HG02970 (cell line): Measurements from ENCODE around the gene NUDCD3.
"Not testable (repeated sequence)": the region's sequence is repeated elsewhere in the genome, so short reads cannot be mapped to it uniquely, and the experiment has no call there.

Source experiments
- ATAC-seq: cut with Tn5 transposase; IDR thresholded peaks from one replicate; pipeline ENCODE4 v1.9.1; 2021; ENCODE audit warnings: mild to moderate bottlenecking, moderate library complexity, moderate number of reproducible peaks; ENCODE audit not compliant: unreplicated experiment, low FRiP score

NUDCD3 gene

GRCh38 chr7:44454348-44454747, 36.1 kb downstream of the NUDCD3 start:
- no peak for ATAC-seq

DNA sequence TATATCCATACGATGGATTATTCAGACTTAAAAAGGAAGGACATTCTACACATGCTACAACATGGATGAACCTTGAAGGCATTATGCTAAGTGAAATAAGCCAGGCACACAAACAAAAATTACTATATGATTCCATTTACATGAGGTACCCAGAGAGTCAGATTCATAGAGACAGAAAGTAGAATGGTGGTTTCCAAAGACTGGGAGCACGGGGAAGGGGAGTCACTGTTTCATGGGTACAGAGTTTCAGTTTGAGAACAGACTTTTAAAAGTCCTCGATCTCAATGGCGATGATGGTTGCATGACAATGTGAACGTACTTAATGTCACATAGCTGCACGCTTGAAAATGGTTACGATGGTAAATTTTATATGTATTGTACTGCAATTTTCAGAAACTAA, 39.3 kb downstream of the NUDCD3 start:
- ATAC-seq, result no peak

DNA sequence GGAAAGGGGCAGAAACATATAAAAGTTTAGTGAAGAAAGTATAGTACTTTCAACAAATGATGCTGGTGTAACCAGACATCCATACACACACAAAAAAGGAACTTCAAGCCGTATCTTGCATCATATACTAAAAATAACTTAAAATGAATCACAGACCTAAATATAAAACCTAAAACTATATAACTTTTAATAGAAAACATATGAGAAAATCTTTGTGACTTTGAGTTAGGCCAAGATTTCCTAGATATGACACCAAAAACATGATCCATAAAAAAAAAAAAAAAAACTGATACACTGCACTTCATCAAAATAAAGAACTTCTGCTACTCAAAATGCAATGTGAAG, 40.9 kb downstream of the NUDCD3 start:
- ATAC-seq, result no peak

- ATAC-seq, result no peak
These were observed 41.4 kb downstream of the NUDCD3 start for GRCh38 chr7:44448922-44449583.

DNA sequence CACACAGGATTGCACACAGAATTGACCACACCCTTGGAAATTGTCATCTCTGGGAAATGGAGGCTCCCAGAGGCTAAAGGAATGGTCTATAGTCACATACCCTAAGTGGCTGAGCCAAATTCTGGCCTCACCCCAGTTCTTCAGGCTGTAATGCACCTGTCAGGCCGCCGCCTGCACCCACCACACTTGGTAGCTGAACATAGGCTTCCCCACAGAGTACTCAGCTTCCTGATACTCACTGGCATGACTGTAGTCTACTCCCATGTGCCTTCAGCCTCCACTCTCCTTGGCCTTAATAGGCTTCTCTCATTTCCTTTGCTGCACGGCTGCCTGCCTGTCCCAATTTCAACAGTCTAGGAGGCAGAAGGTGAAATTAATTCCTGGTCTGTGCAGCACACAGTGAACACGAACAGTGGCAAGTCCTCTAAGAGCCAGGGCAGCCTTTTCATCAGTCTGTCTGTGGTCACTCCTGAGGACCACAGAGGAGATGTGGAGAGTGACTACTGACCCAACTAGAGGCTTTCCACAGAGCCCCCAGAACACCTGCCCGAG, 42.5 kb downstream of the NUDCD3 start:
- ATAC-seq, result no peak

DNA sequence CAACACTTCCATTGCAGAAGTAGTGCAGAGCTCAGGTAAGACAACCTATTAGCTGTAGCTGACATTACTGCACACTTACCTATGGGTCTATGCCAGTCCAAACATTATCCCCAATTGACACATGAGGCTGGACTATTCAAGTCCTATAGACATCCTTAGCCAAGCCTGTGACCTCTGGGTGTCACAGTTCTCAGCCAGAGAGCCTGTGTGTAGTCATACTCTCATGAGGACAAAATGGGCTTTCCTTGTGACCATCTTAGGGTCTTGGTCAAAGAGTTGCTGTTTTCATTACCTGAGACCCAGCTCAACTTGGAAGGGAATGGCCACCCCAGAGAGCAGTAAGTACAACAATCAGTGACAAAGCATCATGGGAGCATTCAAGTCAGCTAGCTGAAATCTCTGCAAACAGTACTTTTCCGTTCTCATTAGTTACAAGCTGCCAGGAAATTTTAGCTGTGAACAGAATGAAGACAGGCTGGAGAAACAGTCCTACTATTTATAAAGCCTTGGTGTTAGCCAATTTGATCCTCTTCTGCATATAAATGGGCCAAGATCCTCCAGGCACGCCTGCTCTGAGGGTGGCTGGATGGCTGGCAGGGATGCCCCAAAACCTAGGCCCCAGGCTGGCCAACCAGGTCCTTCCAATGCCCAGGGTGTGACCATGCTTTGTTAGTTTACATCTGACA, 44.3 kb downstream of the NUDCD3 start:
- ATAC-seq, result no peak

DNA sequence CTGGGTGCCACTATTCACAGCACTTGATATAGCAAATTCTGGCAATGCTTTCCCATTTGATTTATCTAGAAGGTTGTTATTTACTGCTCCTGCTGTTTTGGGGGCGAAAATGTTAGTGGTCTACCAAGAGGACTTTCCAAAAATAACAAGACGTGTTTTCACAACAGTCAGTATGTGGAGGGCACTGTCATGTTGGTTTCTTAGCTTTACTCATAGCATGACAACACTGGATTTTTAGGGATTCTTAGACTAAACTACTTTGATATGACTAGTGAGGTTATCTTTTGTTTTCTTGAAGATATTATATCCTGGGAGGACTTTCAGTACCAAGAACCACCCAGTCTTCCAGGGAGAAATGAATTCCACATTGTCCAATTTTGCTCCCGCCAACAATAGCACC, 49.4 kb downstream of the NUDCD3 start:
- ATAC-seq, result no peak

GRCh38 chr7:44440577-44441078, 49.8 kb downstream of the NUDCD3 start:
- no peak for ATAC-seq

DNA sequence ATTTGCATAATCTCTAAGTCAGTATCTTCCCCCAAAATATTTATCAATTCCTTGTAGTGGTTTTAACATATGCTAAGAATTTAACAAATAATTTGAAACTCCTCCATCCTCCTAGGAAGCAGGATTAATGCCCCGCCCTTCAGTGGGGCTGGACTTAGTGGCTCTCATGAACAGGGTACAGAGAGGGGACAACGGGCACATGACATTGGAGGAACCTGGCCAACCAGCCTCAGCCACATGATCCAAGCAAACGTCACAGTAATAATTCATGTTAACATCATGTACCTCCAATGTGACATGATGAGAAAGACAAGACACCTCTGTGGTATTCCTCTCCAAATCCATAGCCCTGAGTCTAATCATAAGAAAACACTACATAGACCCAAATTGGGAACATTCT, 50.5 kb downstream of the NUDCD3 start:
- ATAC-seq, result no peak

GRCh38 chr7:44438816-44439215, 51.6 kb downstream of the NUDCD3 start:
- ATAC-seq, result no peak

- no peak for ATAC-seq
These were observed 56.3 kb downstream of the NUDCD3 start for GRCh38 chr7:44434201-44434600.

DNA sequence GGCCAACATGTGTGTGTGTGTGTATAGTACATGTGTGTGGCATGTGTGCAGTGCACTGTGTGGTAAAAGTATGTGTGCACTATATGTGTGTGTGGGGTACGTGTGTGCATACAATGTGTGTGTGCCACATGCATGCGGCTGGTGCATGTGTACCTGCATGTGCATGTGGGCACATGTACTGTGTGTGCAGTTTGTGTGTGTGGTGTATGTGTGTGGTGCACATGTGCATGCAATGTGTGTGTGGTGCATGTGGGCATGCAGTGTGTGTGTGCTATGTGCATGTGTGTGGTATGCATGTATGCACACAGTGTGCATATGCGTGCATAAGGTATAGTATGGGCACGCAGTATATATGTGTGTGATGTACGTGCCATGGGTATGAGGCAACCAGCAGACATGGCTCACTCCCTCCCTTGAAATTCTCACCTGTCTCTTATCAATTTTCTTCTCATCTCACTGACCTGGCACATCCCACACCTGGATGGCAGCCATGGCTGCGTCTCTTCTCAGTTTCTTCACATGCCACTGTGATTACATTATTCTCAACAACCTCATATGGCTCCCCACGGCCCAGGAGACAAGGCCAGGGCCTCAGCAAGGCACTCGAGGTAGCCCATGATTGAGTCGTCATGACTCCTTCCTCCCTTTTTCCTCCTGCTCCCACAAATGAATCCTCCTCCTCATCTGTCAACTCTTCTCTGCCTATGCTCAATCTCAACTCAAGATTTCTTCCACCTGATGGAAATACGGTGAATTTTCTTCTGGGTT, 57.0 kb downstream of the NUDCD3 start:
- ATAC-seq, result no peak

DNA sequence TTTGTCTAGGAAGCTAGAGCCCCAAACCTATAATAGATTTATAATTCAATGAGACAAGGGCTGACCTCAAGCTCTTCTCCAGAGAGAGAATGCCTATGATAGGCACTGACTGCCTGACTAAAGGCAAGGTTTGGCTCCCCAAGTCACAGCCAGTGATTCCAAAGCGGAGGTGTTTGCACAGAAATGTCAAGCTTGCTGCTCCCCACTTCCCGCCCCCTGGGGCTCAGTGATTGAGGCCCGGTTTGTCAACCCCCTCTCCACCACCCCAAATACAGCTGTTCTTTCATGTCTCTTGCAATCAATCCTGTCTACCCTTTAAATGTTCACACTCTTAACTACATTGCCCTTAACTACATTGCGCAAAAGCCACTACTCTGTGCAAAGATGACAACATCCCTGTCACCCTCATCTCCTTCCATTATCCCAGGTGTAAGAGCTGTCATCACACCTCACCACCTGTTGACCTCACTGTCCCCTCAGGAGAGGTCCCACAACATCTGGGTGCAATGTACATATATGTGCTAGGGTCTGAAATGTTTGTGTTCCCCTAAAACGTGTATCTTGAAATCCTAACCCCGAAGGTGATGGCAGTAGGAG, 58.0 kb downstream of the NUDCD3 start:
- ATAC-seq, result no peak

- no peak for ATAC-seq
These were observed 59.3 kb downstream of the NUDCD3 start for GRCh38 chr7:44431091-44431608.

GRCh38 chr7:44430054-44430453, 60.4 kb downstream of the NUDCD3 start:
- ATAC-seq, result no peak

GRCh38 chr7:44424762-44425161, 65.7 kb downstream of the NUDCD3 start:
- not testable (repeated sequence) for ATAC-seq

- ATAC-seq, result no peak
These were observed 73.5 kb downstream of the NUDCD3 start for GRCh38 chr7:44416941-44417340.

- no peak for ATAC-seq
These were observed 74.9 kb downstream of the NUDCD3 start for GRCh38 chr7:44415510-44415909.

DNA sequence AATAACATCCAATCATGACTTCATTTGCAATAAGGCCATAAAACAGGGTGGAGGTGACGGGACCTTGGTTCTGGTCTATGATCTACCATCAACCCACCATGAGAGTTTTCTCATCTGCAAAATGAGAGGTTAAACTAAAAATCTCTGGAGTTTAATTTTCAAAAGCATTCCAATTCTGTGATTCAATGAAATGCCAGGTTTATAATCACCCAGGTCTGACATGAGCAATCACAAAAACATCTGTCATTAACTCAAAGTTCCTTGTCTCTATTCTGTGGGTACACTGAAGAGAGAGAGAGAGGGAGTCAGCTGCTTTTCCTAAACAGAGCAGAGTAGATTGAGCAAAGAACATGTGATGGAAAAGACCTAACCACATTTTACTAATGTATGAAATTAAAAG, 75.4 kb downstream of the NUDCD3 start:
- no peak for ATAC-seq

DNA sequence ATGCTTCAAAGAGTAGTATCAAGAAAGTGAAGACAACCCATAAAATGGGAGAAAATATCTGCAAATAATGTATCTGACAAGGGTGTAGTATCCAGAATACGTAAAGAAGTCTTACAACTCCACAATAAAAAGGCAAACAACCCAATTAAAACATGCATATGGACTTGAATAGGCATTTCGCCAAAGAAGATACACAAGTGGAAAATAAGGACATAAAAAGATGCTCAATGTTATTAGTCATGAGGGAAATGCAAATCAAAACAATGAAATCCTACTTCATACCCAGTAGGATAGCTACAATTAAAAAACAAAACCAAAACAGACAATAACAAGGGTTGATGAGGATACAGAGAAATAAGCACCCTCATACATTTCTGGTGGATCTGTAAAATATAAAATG, 79.2 kb downstream of the NUDCD3 start:
- no peak for ATAC-seq

DNA sequence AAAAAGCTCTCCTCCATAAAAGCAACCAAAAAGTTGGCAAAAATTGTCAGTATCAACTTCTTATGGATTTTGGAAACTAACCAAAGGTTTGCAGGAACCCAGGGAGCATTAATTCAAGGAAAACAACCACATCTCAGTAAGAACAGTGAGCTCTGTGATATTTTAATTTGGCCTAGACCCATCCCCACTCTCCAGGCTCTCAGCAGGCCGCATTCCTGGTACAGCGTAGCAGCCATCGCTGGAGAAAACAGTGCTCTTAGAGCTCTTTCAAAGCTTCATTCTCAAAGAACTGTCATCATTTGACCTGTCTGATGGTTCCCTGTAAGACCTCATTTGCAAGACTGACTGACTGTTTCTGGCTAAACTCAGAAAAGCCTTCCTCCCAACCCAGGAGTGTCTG, 81.9 kb downstream of the NUDCD3 start:
- ATAC-seq, result no peak
